Measurements from ENCODE around the gene SMC3.
"Not testable (repeated sequence)": the region's sequence is repeated elsewhere in the genome, so short reads cannot be mapped to it uniquely, and the experiment has no call there.

Gene SMC3

DNA sequence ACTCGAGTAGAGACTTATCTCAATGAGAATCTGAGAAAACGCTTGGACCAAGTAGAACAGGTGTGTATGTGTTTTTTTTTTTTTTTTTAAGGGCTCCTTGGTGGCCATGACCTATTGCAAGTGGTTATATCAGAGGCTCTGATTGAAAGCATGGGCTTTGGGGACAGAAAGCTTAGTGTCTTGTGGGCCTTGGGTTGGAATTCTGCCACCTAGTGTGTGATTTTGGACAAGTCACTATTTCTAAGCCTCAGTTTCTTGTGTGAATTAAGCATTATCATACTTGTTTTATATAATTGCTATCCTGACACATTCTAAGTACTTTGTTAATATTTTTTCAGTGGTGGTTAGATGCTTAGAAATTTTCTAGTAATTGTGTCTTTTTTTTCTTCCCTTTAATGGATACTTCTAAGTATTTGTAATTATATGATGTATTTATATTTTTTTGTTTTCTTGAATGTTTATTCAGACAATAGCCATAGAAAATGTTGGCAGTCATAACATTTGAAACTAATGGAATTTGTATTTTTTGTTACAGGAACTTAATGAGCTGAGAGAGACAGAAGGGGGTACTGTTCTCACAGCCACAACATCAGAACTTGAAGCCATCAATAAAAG lies 33.1 kb downstream of the SMC3 start:
- H3K9me3 ChIP-seq (ENCODE audit: severe bottlenecking): no peaks in the 10 kb centered on the region
- H3K36me3 ChIP-seq: peaks cover 72% of the 10 kb centered on the region
- peak; percentile 60 for DNase-seq
- no peak overlapping the region for H3K27ac ChIP-seq
- no peaks in the 10 kb centered on the region for H3K27me3 ChIP-seq (ENCODE audit: insufficient read depth, low read depth, severe bottlenecking)
- TF ChIP-seq, protein P1, sequence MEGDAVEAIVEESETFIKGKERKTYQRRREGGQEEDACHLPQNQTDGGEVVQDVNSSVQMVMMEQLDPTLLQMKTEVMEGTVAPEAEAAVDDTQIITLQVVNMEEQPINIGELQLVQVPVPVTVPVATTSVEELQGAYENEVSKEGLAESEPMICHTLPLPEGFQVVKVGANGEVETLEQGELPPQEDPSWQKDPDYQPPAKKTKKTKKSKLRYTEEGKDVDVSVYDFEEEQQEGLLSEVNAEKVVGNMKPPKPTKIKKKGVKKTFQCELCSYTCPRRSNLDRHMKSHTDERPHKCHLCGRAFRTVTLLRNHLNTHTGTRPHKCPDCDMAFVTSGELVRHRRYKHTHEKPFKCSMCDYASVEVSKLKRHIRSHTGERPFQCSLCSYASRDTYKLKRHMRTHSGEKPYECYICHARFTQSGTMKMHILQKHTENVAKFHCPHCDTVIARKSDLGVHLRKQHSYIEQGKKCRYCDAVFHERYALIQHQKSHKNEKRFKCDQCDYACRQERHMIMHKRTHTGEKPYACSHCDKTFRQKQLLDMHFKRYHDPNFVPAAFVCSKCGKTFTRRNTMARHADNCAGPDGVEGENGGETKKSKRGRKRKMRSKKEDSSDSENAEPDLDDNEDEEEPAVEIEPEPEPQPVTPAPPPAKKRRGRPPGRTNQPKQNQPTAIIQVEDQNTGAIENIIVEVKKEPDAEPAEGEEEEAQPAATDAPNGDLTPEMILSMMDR (IDR thresholded peaks at IDR 0.05; ENCODE audit: low read depth, low read length): peak; percentile 58
- no peak overlapping the region for H3K4me3 ChIP-seq (ENCODE audit: low read depth, low read length)

DNA sequence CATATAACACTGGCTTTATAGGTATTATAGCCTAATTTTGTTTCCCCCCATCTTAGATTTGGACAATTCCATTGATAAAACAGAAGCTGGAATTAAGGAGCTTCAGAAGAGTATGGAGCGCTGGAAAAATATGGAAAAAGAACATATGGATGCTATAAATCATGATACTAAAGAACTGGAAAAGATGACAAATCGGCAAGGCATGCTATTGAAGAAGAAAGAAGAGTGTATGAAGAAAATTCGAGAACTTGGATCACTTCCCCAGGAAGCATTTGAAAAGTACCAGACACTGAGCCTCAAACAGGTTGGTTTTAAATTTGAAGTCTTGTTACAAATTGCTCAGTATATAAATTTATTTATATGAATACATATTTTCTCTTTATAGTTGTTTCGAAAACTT lies 34.1 kb downstream of the SMC3 start:
- no peak overlapping the region for H3K27ac ChIP-seq
- H3K27me3 ChIP-seq (ENCODE audit: insufficient read depth, low read depth, severe bottlenecking): no peaks in the 10 kb centered on the region
- TF ChIP-seq, protein P1 (IDR thresholded peaks at IDR 0.05; ENCODE audit: low read depth, low read length): no peak
- DNase-seq: no peak
- no peak overlapping the region for H3K4me3 ChIP-seq (ENCODE audit: low read depth, low read length)
- H3K9me3 ChIP-seq (ENCODE audit: severe bottlenecking): no peaks in the 10 kb centered on the region
- H3K36me3 ChIP-seq: peaks cover 74% of the 10 kb centered on the region

DNA sequence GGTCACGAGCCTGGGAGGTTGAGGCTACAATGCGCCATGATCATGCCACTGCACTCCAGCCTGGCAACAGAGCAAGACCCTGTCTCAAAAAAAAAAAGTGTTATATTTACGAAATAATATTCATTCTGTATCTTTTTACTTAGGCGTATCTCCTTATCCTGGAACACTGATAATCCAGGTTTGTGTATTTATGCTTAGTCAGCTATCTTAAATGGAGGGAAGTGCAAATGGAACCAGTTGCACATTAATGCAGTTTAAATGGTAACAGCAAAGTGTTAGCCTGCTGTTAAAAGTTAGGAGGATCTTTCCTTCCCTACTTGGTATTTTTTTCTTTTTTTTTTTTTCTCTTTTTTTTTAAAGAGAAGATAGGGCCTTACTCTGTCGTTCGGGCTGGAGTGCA lies 40.6 kb downstream of the SMC3 start:
- TF ChIP-seq, protein P1 (IDR thresholded peaks at IDR 0.05; ENCODE audit: low read depth, low read length): no peak
- no peaks in the 10 kb centered on the region for H3K9me3 ChIP-seq (ENCODE audit: severe bottlenecking)
- H3K4me3 ChIP-seq (ENCODE audit: low read depth, low read length): no peak overlapping the region
- H3K27ac ChIP-seq: no peak overlapping the region
- no peak for DNase-seq
- H3K36me3 ChIP-seq: peaks cover 28% of the 10 kb centered on the region
- H3K27me3 ChIP-seq (ENCODE audit: insufficient read depth, low read depth, severe bottlenecking): no peaks in the 10 kb centered on the region

DNA sequence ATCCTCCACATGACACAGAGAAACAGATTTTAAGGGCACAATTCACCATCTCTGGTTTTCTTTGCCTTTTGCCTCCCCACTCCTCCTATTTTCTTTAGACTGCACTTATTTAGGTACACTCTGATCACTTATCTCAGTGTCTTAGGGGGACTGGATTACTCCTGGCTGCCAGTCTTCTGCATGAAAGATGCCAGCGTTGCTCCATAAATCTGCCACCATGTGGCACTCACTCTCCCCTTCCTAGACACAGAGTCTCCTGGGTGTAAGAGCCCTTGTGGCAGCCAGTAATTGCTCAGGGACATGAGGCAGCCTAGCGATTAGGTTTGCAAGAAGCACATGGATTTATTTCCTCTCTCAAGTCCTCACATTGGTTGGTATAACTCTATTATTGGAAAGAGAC lies 42.1 kb downstream of the SMC3 start:
- peak overlapping the region; percentile 43 for H3K27ac ChIP-seq
- H3K36me3 ChIP-seq: peaks cover 15% of the 10 kb centered on the region
- DNase-seq: peak; percentile 62
- no peaks in the 10 kb centered on the region for H3K27me3 ChIP-seq (ENCODE audit: insufficient read depth, low read depth, severe bottlenecking)
- TF ChIP-seq, protein P1 (IDR thresholded peaks at IDR 0.05; ENCODE audit: low read depth, low read length): peak; percentile 35; the same call in 1 of the 2 replicates
- no peak overlapping the region for H3K4me3 ChIP-seq (ENCODE audit: low read depth, low read length)
- H3K9me3 ChIP-seq (ENCODE audit: severe bottlenecking): no peaks in the 10 kb centered on the region

DNA sequence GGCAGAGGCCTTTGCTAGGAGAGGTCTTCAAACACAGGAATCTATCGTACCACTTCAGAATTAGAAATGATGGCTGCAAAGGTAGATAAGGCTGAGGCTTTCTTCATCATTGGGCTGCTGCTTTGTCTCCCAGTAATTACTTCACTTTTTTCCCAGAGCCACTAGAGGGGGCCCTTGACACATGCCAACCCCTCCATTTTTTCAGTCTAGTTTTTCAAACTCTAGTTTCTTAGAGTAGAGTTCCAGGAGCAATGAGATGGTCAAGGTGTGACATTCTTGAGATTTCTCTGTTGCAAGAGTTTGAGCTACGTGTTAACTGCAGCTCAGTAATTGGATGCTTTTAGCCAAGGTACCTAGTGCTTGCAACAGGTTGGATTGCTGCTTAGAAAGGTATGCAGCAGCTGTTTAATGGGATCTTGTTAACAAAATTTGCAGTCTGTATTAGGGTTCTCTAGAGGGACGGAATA lies 42.8 kb downstream of the SMC3 start:
- Histone ChIP-seq H3K9me3 (ENCODE audit: severe bottlenecking) (no peaks in the 10 kb centered on the region), H3K27ac (peak overlapping the region; percentile 43), H3K27me3 (ENCODE audit: insufficient read depth, low read depth, severe bottlenecking) (no peaks in the 10 kb centered on the region), H3K4me3 (ENCODE audit: low read depth, low read length) (no peak overlapping the region), H3K36me3 (peaks cover 7% of the 10 kb centered on the region)
- TF ChIP-seq, protein P1 (IDR thresholded peaks at IDR 0.05; ENCODE audit: low read depth, low read length): peak; percentile 70
- peak; percentile 58 for DNase-seq

DNA sequence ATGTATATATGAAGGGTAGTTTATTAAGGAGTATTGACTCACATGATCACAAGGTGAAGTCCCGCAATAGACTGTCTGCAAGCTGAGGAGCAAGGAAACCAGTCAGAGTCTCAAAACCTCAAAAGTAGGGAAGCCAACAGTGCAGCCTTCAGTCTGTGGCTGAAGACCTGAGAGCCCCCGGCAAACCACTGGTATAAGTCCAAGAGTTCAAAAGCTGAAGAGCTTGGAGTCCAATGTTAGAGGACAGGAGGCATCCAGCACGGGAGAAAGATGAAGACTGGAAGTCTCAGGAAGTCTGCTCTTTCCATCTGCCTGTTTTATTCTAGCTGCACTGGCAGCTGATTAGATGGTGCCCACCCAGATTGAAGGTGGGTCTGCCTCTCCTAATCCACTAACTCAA lies 43.3 kb downstream of the SMC3 start:
- H3K27ac ChIP-seq, DNase-seq, H3K36me3 ChIP-seq: not testable (repeated sequence)

More for the DNA sequence above, 43.3 kb downstream of the SMC3 start:
- not testable (repeated sequence) for H3K4me3 ChIP-seq (ENCODE audit: low read depth, low read length); H3K27me3 ChIP-seq (ENCODE audit: insufficient read depth, low read depth, severe bottlenecking); H3K9me3 ChIP-seq (ENCODE audit: severe bottlenecking)

Measured in WERI-Rb-1 (cell line).